ENCODE measurements around the gene AK8.

GRCh38 chr9:132729235-132729890 lies 148.7 kb downstream of the AK8 start:
- TF ChIP-seq CTCF (IDR thresholded peaks at IDR 0.05; ENCODE audit: low read length): no peak
- no peak for TF ChIP-seq EZH2 (IDR thresholded peaks at IDR 0.05; ENCODE audit: borderline replicate concordance, low read length)

Measured in OCI-LY1 (cell line).